Mesothelial cell of epicardium (in vitro differentiated cells): ENCODE results near the gene SEBOX. TPM values are rescaled to one million over a fixed set of nuclear protein-coding genes. Genes with fewer than 3 reads are reported as not detected.
"Not testable (repeated sequence)": the region's sequence is repeated elsewhere in the genome, so short reads cannot be mapped to it uniquely, and the experiment has no call there.

ENCODE experiments used
- DNase-seq, 2 experiments: peaks; one replicate each; pipeline ENCODE4 v3.0.0; 2021; ENCODE audit warnings: low spot score in 2 of 2; ENCODE audit not compliant: unreplicated experiment in 2 of 2
- H3K27ac Mint-ChIP-seq: 2 replicates; pipeline ENCODE4 v1.8.0; 2021; ENCODE audit warnings: mixed read lengths
- H3K27me3 Mint-ChIP-seq: 2 replicates; pipeline ENCODE4 v1.8.0; 2021; ENCODE audit warnings: low read depth, mixed read lengths
- H3K36me3 Mint-ChIP-seq: 2 replicates; pipeline ENCODE4 v1.8.0; 2021; ENCODE audit warnings: mixed read lengths
- H3K4me1 Mint-ChIP-seq: 2 replicates; pipeline ENCODE4 v1.8.0; 2021; ENCODE audit warnings: mixed read lengths
- H3K4me3 Mint-ChIP-seq: 2 replicates; pipeline ENCODE4 v1.8.0; 2021; ENCODE audit warnings: mild to moderate bottlenecking, moderate library complexity, mixed read lengths
- H3K9me3 Mint-ChIP-seq: 2 replicates; pipeline ENCODE4 v1.8.0; 2021; ENCODE audit warnings: mixed read lengths
- CTCF ChIP-seq: fragments of 200-600 bp; sonication (generic); IDR thresholded peaks from one replicate; pipeline ENCODE4 v1.5.0; 2021; ENCODE audit warnings: antibody characterized with exemption; ENCODE audit not compliant: unreplicated experiment
- total RNA-seq: library from RNA; stranded (reverse); gene quantifications from 3 replicates; pipeline ENCODE4 v1.2.1, GENCODE V29; 2021

SEBOX gene
- total RNA-seq, 1 donor from 2014 or later, result not detected

- no peak for TF ChIP-seq CTCF
- Mint-ChIP-seq H3K36me3 (peaks cover 15% of the 10 kb centered on the region), H3K27me3 (no peaks in the 10 kb centered on the region), H3K4me3 (no peak overlapping the region), H3K27ac (no peak overlapping the region), H3K4me1 (peaks cover 5% of the 10 kb centered on the region), H3K9me3 (no peaks in the 10 kb centered on the region)
- DNase-seq, result no peak
Observed at GRCh38 chr17:28342313-28342712, 22.7 kb downstream of the SEBOX start.

GRCh38 chr17:28341516-28341915 lies 23.5 kb downstream of the SEBOX start:
- Mint-ChIP-seq H3K27me3 (no peaks in the 10 kb centered on the region), H3K4me1 (peaks cover 13% of the 10 kb centered on the region), H3K36me3 (peaks cover 9% of the 10 kb centered on the region), H3K9me3 (no peaks in the 10 kb centered on the region), H3K4me3 (no peak overlapping the region), H3K27ac (no peak overlapping the region)
- no peak for TF ChIP-seq CTCF
- DNase-seq, result no peak

GRCh38 chr17:28340374-28340773 lies 24.6 kb downstream of the SEBOX start:
- no peak overlapping the region for H3K27ac Mint-ChIP-seq
- DNase-seq, result no peak
- no peak for TF ChIP-seq CTCF
- H3K4me3 Mint-ChIP-seq, result no peak overlapping the region
- H3K9me3 Mint-ChIP-seq, result no peaks in the 10 kb centered on the region
- H3K27me3 Mint-ChIP-seq, result no peaks in the 10 kb centered on the region
- peaks cover 7% of the 10 kb centered on the region for H3K36me3 Mint-ChIP-seq
- peaks cover 17% of the 10 kb centered on the region for H3K4me1 Mint-ChIP-seq

GRCh38 chr17:28339431-28339830 lies 25.6 kb downstream of the SEBOX start:
- H3K4me1 Mint-ChIP-seq, result peaks cover 24% of the 10 kb centered on the region
- no peak for DNase-seq
- peaks cover 7% of the 10 kb centered on the region for H3K36me3 Mint-ChIP-seq
- no peaks in the 10 kb centered on the region for H3K27me3 Mint-ChIP-seq
- H3K4me3 Mint-ChIP-seq, result no peak overlapping the region
- no peak overlapping the region for H3K27ac Mint-ChIP-seq
- no peaks in the 10 kb centered on the region for H3K9me3 Mint-ChIP-seq
- TF ChIP-seq CTCF, result no peak

- not testable (repeated sequence) for H3K36me3 Mint-ChIP-seq, DNase-seq, H3K4me3 Mint-ChIP-seq, H3K9me3 Mint-ChIP-seq, H3K27me3 Mint-ChIP-seq
- Mint-ChIP-seq H3K27ac (peak overlapping the region; percentile 84), H3K4me1 (peaks cover 30% of the 10 kb centered on the region)
Observed at GRCh38 chr17:28338769-28339212, 26.2 kb downstream of the SEBOX start.

- H3K27ac Mint-ChIP-seq, result peak overlapping the region; percentile 84
- TF ChIP-seq CTCF, result no peak
- DNase-seq, result no peak
- peaks cover 6% of the 10 kb centered on the region for H3K36me3 Mint-ChIP-seq
- no peaks in the 10 kb centered on the region for H3K27me3 Mint-ChIP-seq
- H3K9me3 Mint-ChIP-seq, result no peaks in the 10 kb centered on the region
- H3K4me1 Mint-ChIP-seq, result peaks cover 31% of the 10 kb centered on the region
- H3K4me3 Mint-ChIP-seq, result no peak overlapping the region
Observed at GRCh38 chr17:28338056-28338768, 26.8 kb downstream of the SEBOX start.
